Measurements from ENCODE around the gene CRYBG3. TPM values are rescaled to one million over a fixed set of nuclear protein-coding genes. Genes with fewer than 3 reads are reported as not detected.

The CRYBG3 gene
- total RNA-seq, 1 donor from 2014 or later = 6.0 TPM

- no peaks in the 10 kb centered on the region for H3K4me1 Mint-ChIP-seq (ENCODE audit: low read depth)
- H3K27me3 Mint-ChIP-seq = no peaks in the 10 kb centered on the region
Observed at GRCh38 chr3:97871186-97871585, 49.4 kb downstream of the CRYBG3 start.

GRCh38 chr3:97871801-97872524 is 50.2 kb downstream of the CRYBG3 start:
- Mint-ChIP-seq H3K27me3 (no peaks in the 10 kb centered on the region), H3K4me1 (ENCODE audit: low read depth) (no peaks in the 10 kb centered on the region), H3K9me3 (ENCODE audit: low read depth) (no peaks in the 10 kb centered on the region), H3K4me3 (ENCODE audit: low read depth) (no peak overlapping the region), H3K27ac (no peak overlapping the region), H3K36me3 (ENCODE audit: insufficient read depth) (no peaks in the 10 kb centered on the region)
- TF ChIP-seq CTCF (IDR thresholded peaks at IDR 0.05; ENCODE audit: unreplicated experiment) = no peak
- DNase-seq (ENCODE audit: low spot score, unreplicated experiment) = no peak

More at GRCh38 chr3:97871186-97871585, 49.4 kb downstream of the CRYBG3 start:
- H3K9me3 Mint-ChIP-seq (ENCODE audit: low read depth) = no peaks in the 10 kb centered on the region
- H3K4me3 Mint-ChIP-seq (ENCODE audit: low read depth) = no peak overlapping the region
- DNase-seq (ENCODE audit: low spot score, unreplicated experiment) = no peak
- no peak for TF ChIP-seq CTCF (IDR thresholded peaks at IDR 0.05; ENCODE audit: unreplicated experiment)
- H3K36me3 Mint-ChIP-seq (ENCODE audit: insufficient read depth) = no peaks in the 10 kb centered on the region
- H3K27ac Mint-ChIP-seq = no peak overlapping the region

GRCh38 chr3:97872525-97873042 is 50.8 kb downstream of the CRYBG3 start:
- H3K4me3 Mint-ChIP-seq (ENCODE audit: low read depth) = no peak overlapping the region
- no peaks in the 10 kb centered on the region for H3K36me3 Mint-ChIP-seq (ENCODE audit: insufficient read depth)
- H3K27ac Mint-ChIP-seq = no peak overlapping the region
- no peaks in the 10 kb centered on the region for H3K4me1 Mint-ChIP-seq (ENCODE audit: low read depth)
- no peak for TF ChIP-seq CTCF (IDR thresholded peaks at IDR 0.05; ENCODE audit: unreplicated experiment)
- no peak for DNase-seq (ENCODE audit: low spot score, unreplicated experiment)
- no peaks in the 10 kb centered on the region for H3K9me3 Mint-ChIP-seq (ENCODE audit: low read depth)
- H3K27me3 Mint-ChIP-seq = no peaks in the 10 kb centered on the region

GRCh38 chr3:97880267-97880666 is 58.5 kb downstream of the CRYBG3 start:
- no peak overlapping the region for H3K27ac Mint-ChIP-seq
- no peaks in the 10 kb centered on the region for H3K36me3 Mint-ChIP-seq (ENCODE audit: insufficient read depth)
- no peak for TF ChIP-seq CTCF (IDR thresholded peaks at IDR 0.05; ENCODE audit: unreplicated experiment)
- no peak for DNase-seq (ENCODE audit: low spot score, unreplicated experiment)
- H3K27me3 Mint-ChIP-seq = no peaks in the 10 kb centered on the region
- H3K9me3 Mint-ChIP-seq (ENCODE audit: low read depth) = no peaks in the 10 kb centered on the region
- no peak overlapping the region for H3K4me3 Mint-ChIP-seq (ENCODE audit: low read depth)
- peaks cover 3% of the 10 kb centered on the region for H3K4me1 Mint-ChIP-seq (ENCODE audit: low read depth)

GRCh38 chr3:97882975-97883598 is 61.3 kb downstream of the CRYBG3 start:
- no peak overlapping the region for H3K4me3 Mint-ChIP-seq (ENCODE audit: low read depth)
- DNase-seq (ENCODE audit: low spot score, unreplicated experiment) = no peak
- H3K4me1 Mint-ChIP-seq (ENCODE audit: low read depth) = peaks cover 3% of the 10 kb centered on the region
- H3K27me3 Mint-ChIP-seq = no peaks in the 10 kb centered on the region
- no peaks in the 10 kb centered on the region for H3K9me3 Mint-ChIP-seq (ENCODE audit: low read depth)
- TF ChIP-seq CTCF (IDR thresholded peaks at IDR 0.05; ENCODE audit: unreplicated experiment) = no peak
- no peak overlapping the region for H3K27ac Mint-ChIP-seq
- H3K36me3 Mint-ChIP-seq (ENCODE audit: insufficient read depth) = no peaks in the 10 kb centered on the region
